ENCODE measurements around the gene KCNH1. TPM values are rescaled to one million over a fixed set of nuclear protein-coding genes. Genes with fewer than 3 reads are reported as not detected.

Gene KCNH1
- total RNA-seq, 1 donor from 2014 or later: not detected

DNA sequence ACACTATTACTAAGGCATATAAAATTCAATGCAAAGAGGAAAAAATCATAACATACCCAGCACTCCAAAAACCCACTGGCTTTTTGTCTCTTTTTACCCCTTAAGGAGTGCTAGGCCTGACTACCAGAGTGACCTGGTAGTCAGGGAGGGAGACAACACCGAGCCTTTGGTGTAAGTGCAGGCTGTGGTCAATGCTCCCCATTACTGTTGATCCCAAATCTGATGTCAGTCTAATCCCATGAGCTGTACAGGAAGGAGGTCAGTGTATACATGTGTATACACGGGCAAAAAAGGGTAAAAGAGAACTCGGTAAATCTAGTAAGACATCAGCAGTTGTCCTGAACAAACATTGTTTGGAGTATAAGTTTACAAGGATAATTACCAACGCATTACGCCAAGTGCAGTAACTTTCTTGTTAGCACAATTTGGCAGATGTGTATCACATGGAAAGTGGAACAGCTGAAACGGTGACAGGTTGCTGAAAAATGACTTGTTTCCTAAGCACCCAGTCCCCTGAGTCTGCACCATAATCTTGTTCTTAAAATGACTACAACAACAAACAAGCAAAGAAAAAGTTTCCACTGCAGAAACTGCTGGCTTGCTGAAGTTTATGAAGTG is 217.9 kb downstream of the KCNH1 start:
- TF ChIP-seq, protein P1, sequence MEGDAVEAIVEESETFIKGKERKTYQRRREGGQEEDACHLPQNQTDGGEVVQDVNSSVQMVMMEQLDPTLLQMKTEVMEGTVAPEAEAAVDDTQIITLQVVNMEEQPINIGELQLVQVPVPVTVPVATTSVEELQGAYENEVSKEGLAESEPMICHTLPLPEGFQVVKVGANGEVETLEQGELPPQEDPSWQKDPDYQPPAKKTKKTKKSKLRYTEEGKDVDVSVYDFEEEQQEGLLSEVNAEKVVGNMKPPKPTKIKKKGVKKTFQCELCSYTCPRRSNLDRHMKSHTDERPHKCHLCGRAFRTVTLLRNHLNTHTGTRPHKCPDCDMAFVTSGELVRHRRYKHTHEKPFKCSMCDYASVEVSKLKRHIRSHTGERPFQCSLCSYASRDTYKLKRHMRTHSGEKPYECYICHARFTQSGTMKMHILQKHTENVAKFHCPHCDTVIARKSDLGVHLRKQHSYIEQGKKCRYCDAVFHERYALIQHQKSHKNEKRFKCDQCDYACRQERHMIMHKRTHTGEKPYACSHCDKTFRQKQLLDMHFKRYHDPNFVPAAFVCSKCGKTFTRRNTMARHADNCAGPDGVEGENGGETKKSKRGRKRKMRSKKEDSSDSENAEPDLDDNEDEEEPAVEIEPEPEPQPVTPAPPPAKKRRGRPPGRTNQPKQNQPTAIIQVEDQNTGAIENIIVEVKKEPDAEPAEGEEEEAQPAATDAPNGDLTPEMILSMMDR (IDR thresholded peaks at IDR 0.05; ENCODE audit: borderline replicate concordance): no peak
- intact Hi-C loops (cut with micrococcal nuclease): no loop called here
- H3K9me3 ChIP-seq (replicated peaks): no peaks in the 10 kb centered on the region
- DNase-seq: no peak
- H3K27me3 ChIP-seq (ENCODE audit: low read depth): no peaks in the 10 kb centered on the region
- H3K4me1 ChIP-seq: no peaks in the 10 kb centered on the region
- no peak overlapping the region for H3K27ac ChIP-seq (replicated peaks)
- H3K4me3 ChIP-seq: no peak overlapping the region
- no peaks in the 10 kb centered on the region for H3K36me3 ChIP-seq

DNA sequence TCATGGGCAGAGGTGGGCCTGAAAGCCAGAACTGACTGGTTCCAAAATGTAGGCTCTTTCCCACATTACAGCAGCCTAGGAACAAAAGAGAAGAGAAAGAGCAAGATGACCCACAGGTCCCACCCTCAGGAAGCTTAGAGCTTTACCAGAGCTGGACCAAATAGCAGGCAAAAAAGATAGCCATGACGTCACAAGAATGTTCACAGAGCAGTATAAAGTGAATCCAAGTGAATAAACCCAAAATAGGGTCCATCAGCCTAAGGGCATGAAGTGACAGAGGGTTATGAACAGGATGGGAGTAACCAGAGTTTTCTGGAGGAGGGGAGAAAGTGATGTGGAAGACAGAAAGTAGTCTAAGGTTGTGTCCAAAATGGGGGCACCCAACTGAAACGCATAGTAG is 221.2 kb downstream of the KCNH1 start:
- H3K27me3 ChIP-seq (ENCODE audit: low read depth): peaks cover 6% of the 10 kb centered on the region
- H3K4me1 ChIP-seq: no peaks in the 10 kb centered on the region
- TF ChIP-seq, protein P1 (IDR thresholded peaks at IDR 0.05; ENCODE audit: borderline replicate concordance): no peak
- DNase-seq: no peak
- no peak overlapping the region for H3K4me3 ChIP-seq
- intact Hi-C loops (cut with micrococcal nuclease): no loop called here
- no peak overlapping the region for H3K27ac ChIP-seq (replicated peaks)
- H3K9me3 ChIP-seq (replicated peaks): no peaks in the 10 kb centered on the region
- no peaks in the 10 kb centered on the region for H3K36me3 ChIP-seq

DNA sequence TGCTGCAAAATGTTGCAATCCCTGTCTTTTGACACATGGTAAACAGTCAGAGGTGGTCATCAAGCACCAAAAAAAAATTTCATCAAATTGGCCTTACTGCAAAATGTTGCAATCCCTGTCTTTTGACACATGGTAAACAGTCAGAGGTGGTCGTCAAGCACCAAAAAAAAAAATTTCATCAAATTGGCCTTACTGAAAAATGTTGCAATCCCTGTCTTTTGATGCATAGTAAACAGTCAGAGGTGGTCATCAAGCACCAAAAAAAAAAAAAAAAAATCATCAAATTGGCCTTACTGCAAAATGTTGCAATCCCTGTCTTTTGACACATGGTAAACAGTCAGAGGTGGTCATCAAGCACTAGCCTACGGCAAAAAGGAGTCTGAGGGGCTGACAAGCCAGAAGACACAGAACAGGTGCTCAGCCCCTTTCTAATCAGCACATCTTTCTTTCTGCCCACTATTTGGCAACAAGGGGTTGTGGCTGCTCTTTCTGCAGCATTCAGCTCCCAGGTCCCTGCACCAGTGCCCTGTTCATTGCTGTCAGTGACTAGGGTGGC is 223.8 kb downstream of the KCNH1 start:
- Histone ChIP-seq H3K4me3 (no peak overlapping the region), H3K9me3 (replicated peaks) (no peaks in the 10 kb centered on the region), H3K27ac (replicated peaks) (no peak overlapping the region), H3K4me1 (peaks cover 14% of the 10 kb centered on the region), H3K36me3 (no peaks in the 10 kb centered on the region), H3K27me3 (ENCODE audit: low read depth) (peaks cover 6% of the 10 kb centered on the region)
- TF ChIP-seq, protein P1 (IDR thresholded peaks at IDR 0.05; ENCODE audit: borderline replicate concordance): no peak
- DNase-seq: no peak
- intact Hi-C loops (cut with micrococcal nuclease): no loop called here

DNA sequence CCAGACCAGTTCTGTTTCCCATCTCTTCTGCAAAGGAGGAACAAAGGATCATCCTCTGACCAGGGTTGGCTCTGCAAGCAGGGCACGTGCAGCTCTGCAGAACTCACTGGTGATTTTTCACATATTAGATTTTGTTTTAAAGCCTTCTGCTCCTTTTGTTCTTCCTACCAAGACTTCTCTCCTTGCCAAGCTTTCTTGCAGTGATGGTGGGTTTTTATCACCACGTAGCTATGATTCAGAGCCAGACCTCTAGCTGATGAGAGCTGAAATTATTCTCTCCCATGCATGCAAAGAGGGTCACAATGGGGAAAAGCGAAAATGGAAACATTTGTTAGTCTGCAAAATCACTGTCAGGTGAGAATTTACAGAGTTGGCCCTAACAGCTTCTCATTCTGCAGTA is 225.2 kb downstream of the KCNH1 start:
- intact Hi-C loops (cut with micrococcal nuclease): no loop called here
- DNase-seq: no peak
- H3K36me3 ChIP-seq: no peaks in the 10 kb centered on the region
- H3K9me3 ChIP-seq (replicated peaks): no peaks in the 10 kb centered on the region
- H3K4me1 ChIP-seq: peaks cover 14% of the 10 kb centered on the region
- H3K4me3 ChIP-seq: no peak overlapping the region
- H3K27me3 ChIP-seq (ENCODE audit: low read depth): peaks cover 6% of the 10 kb centered on the region
- no peak overlapping the region for H3K27ac ChIP-seq (replicated peaks)
- TF ChIP-seq, protein P1 (IDR thresholded peaks at IDR 0.05; ENCODE audit: borderline replicate concordance): no peak

DNA sequence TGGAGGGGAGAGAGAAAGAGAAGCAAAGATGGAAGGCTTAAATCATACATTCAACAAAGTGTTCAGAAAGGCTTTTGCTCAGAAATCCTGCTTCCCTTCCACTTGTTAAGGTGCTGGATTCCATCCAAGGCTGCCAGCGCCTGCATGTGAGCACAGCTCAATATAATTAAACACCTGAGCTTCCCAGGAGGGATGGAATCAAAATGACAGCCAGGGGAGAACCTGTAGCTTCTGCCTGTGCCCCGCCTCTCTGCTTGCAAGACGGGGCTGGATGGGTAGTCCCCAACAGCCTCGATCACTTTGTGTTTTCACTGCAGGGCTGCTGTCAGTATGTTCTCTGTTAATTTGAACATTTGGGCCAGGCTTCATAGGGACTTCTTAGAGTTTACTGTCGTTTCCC is 225.7 kb downstream of the KCNH1 start:
- Histone ChIP-seq H3K4me3 (no peak overlapping the region), H3K4me1 (peaks cover 14% of the 10 kb centered on the region), H3K27ac (replicated peaks) (no peak overlapping the region), H3K36me3 (no peaks in the 10 kb centered on the region), H3K27me3 (ENCODE audit: low read depth) (peaks cover 6% of the 10 kb centered on the region), H3K9me3 (replicated peaks) (no peaks in the 10 kb centered on the region)
- TF ChIP-seq, protein P1 (IDR thresholded peaks at IDR 0.05; ENCODE audit: borderline replicate concordance): no peak
- no peak for DNase-seq
- intact Hi-C loops (cut with micrococcal nuclease): no loop called here

All from left ventricle myocardium inferior (tissue), 1 donor.